ENCODE data around the gene POLR3H.
A peak's percentile ranks its signal among the peaks of the same experiment; 100 is the strongest.

POLR3H gene

DNA sequence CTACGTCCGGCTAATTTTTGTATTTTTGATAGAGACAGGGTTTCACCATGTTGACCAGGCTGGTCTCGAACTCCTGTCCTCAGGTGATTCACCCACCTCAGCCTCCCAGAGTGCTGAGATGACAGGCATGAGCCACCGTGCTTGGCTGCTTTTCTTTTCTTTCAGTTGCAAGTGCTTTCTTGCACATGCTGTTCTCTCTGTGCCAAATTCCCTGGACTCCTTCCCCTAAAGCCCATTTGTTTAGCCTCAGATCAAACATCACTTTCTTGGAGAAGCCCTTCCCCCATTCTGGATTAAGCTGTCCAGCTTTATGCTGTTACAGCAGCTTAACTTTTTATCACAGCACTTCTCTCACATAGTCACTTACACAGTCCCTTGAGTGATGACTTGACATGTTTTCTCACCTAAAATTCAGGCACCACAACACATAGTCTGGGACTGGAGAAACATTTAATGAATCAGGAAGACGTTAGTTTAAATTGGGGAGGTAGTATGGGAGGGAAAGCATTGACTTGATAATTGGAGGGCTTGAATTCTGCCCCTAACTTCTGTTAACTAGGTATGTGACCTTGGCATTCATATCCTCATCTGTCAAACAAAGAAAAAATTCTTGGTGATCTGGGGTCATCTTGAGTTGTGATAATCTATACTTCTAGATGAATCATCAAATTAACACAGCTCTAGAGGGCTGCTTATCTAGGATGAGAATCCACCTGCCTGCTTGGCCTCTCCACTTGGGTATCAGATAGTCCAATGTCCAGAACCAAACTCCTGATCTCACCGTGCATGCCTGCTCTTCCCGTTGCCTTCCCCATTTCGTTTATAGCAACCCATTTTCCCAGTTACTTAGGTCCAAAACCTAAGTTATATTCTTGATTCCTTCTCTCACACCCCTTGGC lies 57.0 kb downstream of the POLR3H start:
- no peak for TF ChIP-seq CTCF (IDR thresholded peaks at IDR 0.05; ENCODE audit: extremely low read depth, missing control alignments)
- no peak for DNase-seq (ENCODE audit: low spot score)

DNA sequence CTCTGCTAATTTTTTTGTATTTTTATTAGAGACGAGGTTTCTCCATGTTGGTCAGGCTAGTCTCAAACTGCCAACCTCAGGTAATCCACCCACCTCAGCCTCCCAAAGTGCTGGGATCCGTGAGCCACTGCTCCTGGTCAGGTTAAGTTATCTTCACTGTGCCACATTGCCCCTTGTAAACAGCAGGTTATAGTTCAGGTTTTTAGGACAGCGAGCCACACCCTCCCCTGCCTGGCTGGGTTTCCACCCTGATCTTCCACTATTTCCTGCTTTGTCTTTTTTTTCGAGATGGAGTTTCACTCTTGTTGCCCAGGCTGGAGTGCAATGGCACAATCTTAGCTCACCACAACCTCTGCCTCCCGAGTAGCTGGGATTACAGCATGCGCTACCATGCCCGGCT lies 59.2 kb downstream of the POLR3H start:
- DNase-seq (ENCODE audit: low spot score) = no peak
- no peak for TF ChIP-seq CTCF (IDR thresholded peaks at IDR 0.05; ENCODE audit: extremely low read depth, missing control alignments)

DNA sequence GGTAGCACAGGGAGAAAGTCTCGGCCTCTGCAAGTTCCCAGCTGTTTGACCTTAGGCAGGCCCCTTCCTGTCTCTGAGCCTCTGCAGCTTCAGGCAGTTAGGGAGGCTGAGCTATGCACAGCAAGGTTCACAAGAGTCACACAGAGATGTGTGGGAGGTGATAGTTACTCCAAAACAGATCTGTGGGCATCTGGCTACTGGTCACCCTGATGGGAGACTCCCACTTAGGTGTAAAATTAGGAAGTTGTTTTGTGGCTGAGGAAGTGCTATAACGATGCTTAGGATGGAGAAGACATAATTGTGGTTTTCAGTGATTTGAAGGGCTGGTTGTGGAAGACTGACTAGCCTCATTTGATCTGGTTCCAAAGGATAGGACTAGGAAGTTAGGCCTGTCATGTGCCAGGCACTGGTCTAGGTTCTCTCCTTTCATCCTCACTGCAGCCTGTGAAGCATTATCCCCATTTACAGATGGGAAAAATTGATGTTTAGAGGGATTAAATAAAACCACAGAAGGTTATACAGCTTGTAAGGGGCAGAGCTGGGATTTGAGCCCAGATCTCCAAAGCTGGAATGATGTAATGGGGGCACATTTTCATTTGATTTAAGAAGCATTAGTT lies 61.8 kb downstream of the POLR3H start:
- no peak for TF ChIP-seq CTCF (IDR thresholded peaks at IDR 0.05; ENCODE audit: extremely low read depth, missing control alignments)
- DNase-seq (ENCODE audit: low spot score) = peak; percentile 45

DNA sequence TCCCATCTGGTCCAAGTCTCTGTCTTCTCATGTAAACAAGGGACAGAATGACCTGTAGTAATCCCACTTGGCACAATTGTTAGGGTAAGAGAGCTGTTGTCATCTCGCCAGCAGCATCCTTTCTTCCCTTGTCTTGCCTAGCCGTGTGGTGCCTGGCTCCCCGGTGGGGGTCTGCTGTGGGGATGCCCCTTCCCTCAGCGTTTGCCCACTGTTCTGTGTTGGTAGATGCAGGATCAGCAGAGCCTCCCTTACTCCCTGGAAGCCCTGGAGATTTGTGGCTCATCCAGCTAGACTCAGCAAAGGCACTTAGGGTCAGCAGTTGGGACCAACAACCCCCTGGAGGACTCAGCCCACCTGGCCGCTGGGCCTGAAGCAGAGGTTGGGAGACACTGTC lies 62.3 kb downstream of the POLR3H start:
- no peak for TF ChIP-seq CTCF (IDR thresholded peaks at IDR 0.05; ENCODE audit: extremely low read depth, missing control alignments)
- no peak for DNase-seq (ENCODE audit: low spot score)

GRCh38 chr22:41481131-41481830 lies 63.0 kb downstream of the POLR3H start:
- no peak for DNase-seq (ENCODE audit: low spot score)

DNA sequence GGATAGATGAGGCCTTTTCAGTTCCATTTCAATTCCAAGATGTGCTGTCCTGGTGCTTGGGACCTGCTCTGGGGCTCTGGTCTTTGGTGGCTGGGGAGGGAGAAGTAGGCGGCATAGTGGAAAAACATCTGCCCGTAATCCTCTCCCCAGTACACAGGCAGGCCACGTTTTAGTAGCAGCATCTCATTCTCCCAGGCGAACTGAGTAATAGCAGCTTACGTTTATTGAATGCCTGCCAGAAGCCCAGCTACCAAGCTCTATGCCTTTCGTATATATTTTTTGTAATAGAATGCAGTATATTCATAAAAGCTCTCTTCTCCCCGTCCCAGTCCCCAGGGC lies 63.9 kb downstream of the POLR3H start:
- DNase-seq (ENCODE audit: low spot score) = no peak
- TF ChIP-seq CTCF (IDR thresholded peaks at IDR 0.05; ENCODE audit: extremely low read depth, missing control alignments) = no peak

More at GRCh38 chr22:41481131-41481830, 63.0 kb downstream of the POLR3H start:
- TF ChIP-seq CTCF (IDR thresholded peaks at IDR 0.05; ENCODE audit: extremely low read depth, missing control alignments) = no peak

Data from GM20000 (cell line).